Stimulated activated CD8-positive, alpha-beta memory T cell treated with anti-CD3 and anti-CD28 coated beads, Interleukin-4, amount 100 ng/mL, for 24 hours (primary cell): ENCODE data around the gene HSD17B12.
"Not testable (repeated sequence)": the region's sequence is repeated elsewhere in the genome, so short reads cannot be mapped to it uniquely, and the experiment has no call there.

Experiments used
- DNase-seq: peaks from one replicate; pipeline ENCODE4 v3.0.0-alpha.2; 2020; ENCODE audit warnings: low read depth

HSD17B12 gene

DNA sequence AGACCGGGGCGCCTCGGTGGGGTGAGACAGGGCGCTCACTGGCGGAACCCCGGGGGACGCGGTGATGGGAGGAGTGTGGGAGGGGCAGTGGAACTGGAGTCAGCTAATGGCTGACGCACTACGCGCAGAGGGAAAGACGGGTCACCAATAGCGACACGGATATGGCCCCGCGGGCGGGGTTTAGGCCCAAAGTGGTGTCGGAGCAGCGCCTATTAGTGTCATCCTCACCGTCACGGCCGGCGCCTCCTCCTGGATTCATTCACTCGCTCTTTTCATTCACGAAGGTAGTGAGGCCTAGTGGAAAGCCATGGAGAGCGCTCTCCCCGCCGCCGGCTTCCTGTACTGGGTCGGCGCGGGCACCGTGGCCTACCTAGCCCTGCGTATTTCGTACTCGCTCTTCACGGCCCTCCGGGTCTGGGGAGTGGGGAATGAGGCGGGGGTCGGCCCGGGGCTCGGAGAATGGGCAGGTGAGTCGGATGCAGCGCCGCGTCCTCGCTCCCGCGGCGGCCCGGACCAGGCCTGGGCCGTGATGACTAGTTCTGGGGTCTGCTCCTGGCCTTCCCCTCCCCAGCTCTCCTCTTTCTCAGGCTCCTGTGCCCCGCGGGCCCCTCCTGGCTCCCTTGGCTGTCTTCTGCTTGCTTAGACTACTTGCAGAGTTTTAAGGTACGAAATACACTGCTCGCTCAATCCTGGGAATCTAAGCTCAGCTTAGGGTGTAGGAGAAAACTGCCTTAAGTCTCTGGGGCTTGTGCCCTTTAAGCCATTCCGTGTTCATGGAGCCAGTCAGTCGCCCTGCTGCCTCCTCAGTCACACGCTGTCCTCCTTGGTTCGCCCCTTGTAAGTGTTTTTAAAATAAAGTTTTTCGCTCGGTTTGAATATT is at the start of gene HSD17B12:
Gene HSD17B12 (plus strand): TSS at position 218 of the 880 bp plus-strand sequence. CDS start 90 bp downstream, at position 308.
- peak; percentile 99 for DNase-seq

- DNase-seq = no peak
Observed at GRCh38 chr11:43631732-43632131, 48.8 kb upstream of the HSD17B12 start.

- no peak for DNase-seq
Observed at GRCh38 chr11:43632181-43632580, 48.4 kb upstream of the HSD17B12 start.

- DNase-seq = no peak
Observed at GRCh38 chr11:43638717-43639116, 41.8 kb upstream of the HSD17B12 start.

DNA sequence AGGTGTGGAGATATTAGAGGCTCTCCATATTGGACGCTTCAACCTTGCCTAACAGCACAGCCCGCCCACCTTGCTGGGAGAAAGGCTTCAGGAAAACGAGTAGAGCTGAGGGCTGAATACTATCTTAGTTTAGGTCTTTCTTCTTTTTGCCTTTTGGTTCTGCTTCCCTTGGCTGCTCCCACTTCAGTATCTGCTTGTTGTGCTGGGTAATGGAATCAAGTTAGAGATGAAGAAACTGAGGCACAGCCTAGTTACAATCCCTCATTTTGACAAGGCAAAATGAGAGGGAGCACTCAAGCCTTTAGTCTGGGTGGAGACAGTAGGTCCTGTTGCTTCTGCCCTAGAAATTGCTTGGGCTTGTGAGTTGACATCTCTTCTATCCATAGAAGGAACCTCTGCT is 41.3 kb upstream of the HSD17B12 start:
- no peak for DNase-seq

GRCh38 chr11:43639920-43640319 is 40.6 kb upstream of the HSD17B12 start:
- DNase-seq = no peak

DNA sequence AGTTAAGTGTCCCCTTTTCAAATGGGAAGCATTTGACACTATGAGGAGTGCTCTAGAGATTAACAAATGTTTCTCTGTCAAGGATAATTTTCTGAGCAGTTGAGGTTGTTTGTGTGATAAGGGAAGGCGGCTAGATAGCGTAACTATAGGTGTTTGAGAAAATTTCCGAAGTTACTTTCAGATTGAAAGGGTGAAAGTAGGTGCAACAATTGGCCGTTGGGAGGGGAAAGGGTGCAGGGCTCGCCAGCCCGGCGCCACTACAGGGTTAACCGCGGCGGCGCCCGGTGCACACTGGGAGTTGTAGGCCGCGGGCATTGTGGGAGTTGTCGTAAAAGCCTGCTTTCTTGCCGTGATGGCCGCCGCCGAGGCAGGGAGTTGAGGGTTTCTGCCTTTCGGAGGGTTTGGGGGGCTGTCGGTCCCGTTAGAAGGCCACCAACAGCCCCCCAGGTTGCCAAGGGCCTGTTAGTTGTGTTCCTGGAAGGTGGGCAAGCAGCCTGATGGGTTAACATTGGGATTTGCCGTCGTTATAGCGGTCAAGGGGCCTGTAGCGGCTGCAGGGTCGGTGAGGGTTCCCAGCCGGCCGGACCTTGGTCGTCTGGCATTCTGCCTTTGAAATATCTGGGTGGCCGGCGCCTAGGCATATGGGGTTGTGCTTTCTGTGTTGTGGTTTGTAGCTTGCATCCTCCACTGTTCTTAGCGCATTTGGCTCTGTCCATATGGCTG is 36.5 kb upstream of the HSD17B12 start:
- DNase-seq = peak; percentile 79

GRCh38 chr11:43644621-43645299 is 35.8 kb upstream of the HSD17B12 start:
- DNase-seq = no peak

GRCh38 chr11:43646767-43647166 is 33.8 kb upstream of the HSD17B12 start:
- no peak for DNase-seq

GRCh38 chr11:43648888-43649287 is 31.6 kb upstream of the HSD17B12 start:
- DNase-seq = no peak

DNA sequence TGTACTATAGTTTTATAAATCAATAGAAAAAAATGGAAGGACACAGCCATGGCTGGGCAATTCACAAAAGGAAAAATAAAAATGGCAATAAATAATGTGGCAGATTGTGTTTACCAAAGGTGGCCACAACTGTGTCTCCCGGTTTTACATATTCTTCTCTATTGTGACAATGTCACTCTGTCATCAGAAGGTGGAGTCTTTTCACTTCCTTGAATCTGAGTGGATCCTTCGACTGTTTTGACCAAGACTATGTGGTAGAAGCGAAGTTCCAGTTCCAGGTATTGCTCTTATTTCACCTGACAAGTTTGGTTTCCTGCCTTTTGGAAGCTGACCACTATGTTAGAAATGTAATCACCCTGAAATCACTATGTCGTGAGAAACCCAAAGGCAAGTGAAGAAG is 31.0 kb upstream of the HSD17B12 start:
- no peak for DNase-seq

DNA sequence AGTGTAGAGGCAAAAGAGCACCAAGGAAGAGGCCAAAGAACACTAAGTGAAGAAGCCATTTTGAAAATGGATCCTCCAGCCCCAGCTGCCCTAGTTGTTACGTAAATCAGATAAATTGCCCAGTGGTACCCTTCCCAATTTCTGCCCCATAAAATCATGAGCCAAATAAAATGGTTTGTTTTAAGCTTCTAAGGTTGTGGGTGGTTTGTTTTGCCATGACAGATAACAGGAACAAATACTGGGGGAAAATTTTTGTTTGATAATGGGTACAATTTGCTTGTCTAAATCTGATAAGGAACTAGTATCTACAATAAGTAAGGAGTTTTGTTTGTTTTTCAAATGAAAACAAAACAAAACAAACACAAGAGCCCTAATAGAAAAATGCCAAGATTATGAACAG is 30.6 kb upstream of the HSD17B12 start:
- no peak for DNase-seq

DNA sequence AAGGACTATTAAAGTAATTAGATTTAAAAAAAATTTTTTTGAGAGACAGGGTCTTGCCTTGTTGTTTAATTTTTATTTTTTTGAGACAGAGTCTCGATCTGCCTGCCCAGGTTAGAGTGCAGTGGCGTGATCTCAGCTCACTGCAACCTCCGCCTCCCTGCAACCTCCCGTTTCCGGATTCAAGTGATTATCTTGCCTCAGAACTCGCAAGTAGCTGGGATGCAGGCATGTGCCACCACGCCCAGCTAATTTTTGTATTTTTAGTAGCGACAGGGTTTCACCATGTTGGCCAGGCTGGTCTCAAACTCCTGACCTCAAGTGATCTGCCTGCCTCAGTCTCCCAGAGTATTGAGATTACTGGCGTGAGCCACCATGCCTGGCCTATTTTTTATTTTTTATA is 17.5 kb upstream of the HSD17B12 start:
- DNase-seq = not testable (repeated sequence)

DNA sequence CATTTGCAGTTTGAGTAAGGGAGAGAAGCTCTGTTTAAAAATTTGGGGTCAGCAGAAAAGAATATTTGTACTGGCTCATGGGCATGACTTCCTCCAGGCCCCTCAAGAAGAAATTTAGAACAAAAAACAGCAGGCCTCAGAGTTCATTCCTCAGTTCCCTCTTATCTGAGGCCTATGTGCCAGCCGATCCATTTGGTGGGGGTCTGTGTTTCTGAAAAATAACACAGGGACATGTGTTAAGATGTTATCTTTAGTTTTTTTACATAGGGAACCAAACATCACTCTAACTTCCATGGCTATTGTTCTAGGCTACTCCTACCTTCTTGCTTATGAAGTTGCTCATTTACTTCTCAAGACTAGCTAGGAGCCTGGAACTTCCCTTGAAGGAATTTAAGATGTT is 16.2 kb upstream of the HSD17B12 start:
- no peak for DNase-seq

GRCh38 chr11:43671284-43671683 is 9.3 kb upstream of the HSD17B12 start:
- DNase-seq = not testable (repeated sequence)

DNA sequence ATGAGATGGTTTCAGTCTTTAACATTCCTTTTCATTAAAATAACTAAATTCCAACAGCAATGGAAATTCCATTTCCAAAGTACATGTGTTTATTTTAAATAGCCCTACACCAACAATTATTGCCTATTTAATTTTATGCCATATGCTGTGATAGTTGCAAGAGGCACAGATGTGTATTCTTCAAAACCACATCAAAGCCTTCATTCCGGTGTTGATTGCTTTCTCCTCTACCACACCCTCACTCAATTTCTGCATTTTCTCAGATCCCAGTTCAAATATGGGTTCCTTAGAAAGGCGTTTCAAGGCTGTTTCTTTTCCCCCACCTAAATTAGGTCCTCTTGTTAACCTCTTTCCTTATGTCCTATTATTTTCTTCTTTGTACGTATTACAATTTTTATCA is 6.0 kb upstream of the HSD17B12 start:
- no peak for DNase-seq

DNA sequence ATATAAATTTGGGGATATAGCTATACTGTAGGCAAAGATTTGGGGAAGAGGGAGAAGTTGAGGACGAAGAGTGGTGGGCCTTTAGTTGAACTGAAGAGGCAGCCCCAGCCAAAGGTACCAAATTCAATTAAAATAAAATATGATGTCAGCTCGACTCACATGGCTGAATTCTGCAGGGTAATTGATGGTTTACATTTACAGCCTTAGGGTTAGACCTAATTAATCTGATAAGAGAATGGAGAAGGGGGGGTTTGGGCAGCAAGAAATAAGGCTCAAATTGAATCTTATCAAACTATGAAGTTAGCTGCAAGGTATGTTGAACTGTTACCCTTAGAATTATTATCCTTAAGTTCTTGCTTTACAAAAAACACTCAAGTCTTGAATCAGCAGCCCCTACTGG is 3.6 kb upstream of the HSD17B12 start:
- DNase-seq = no peak

GRCh38 chr11:43681401-43681942 is 934 bp downstream of the HSD17B12 start:
- DNase-seq = no peak

DNA sequence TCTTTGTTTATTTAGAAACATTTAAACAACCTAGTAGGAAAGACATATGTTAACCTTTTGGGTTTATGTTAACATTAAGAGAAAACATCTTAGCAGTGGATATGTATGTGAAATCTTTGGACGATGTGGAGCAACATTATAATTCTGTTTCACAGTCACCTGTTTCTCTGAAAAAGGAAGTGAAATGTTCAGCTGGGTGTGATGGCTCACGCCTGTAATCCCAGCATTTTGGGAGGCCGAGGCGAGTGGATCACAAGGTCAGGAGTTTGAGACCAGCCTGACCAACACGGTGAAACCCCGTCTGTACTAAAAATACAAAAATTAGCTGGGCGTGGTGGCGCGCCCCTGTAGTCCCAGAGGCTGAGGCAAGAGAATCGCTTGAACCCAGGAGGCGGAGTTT is 1.5 kb downstream of the HSD17B12 start:
- not testable (repeated sequence) for DNase-seq

DNA sequence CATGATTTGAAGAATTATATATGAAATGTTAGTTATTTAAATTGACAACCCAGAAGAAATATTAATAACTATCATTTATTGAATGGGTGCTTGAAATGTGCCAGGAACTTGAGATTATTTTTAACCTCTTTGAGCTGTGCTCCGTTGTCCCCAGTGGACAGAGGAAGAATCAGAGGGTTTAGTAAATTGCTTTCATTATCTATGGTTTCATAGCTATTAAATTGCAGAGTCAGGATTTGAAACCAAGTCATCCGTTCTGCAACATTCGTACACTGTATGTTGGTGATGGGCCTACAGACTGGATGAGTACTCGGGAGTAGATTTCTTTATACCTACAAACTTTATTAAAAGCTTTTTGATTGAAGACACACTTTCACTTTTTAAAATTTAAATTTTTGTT is 4.9 kb downstream of the HSD17B12 start:
- DNase-seq = no peak

DNA sequence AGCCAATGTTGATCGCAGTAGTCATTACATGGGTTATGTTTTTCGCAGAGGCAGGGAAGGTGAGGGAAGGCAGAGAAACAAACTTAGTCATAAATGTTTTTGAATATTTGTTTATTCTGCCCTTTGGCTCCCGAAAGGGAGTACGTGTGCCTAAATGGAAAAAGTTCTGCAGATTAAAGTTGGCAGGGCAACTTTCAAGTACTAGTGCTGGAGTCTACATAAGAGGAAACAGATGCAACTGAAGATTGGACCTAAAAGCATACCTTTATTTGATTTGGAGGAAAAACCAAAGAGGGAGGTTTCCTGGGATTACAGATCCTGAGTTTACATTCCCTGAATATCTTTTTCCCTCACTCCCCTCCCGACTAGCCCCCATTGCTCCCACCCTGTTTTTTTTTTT is 5.7 kb downstream of the HSD17B12 start:
- DNase-seq = no peak

DNA sequence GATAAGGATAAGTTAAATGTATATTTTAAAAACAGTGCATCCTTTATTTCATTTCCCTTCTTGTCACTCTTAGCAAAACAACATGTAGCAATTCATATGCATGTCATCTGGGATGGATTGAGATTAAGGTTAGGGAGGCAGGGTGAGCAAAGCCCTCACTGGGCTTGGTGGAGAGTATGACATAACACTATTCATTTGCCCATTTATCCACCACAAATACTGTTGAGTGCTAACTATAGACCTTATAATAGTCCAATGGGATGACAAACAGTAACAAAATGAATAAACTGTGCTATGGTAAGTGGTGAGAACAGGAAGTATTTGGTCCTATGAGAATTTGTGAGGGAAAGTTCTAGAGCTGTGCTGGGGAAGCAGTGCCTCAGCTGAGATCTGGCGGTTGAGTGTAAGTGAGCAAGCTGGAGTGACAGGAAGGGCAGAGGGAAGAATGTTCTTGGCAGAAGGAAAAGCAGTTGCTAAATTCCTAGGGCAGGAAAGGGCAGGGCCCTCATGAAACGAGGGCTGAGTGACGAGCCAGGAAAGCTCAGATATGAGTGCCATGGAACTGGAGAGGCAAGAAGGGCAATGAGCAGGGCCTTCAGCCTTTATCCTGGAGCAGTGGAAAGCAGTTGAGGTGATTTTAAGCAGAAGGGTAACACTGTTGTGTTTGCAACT is 6.7 kb downstream of the HSD17B12 start:
- no peak for DNase-seq
